IgD-negative memory B cell (primary cell): ENCODE data around the gene NAT16. TPM values are rescaled to one million over a fixed set of nuclear protein-coding genes. Genes with fewer than 3 reads are reported as not detected.
A peak's percentile ranks its signal among the peaks of the same experiment; 100 is the strongest.

Experiments used
- H3K27ac Mint-ChIP-seq, 3 donors: one replicate each; pipeline ENCODE4 v1.8.0; 2020 to 2022; ENCODE audit warnings: mild to moderate bottlenecking in 3 of 3, mixed read lengths in 3 of 3, moderate library complexity in 1 of 3
- H3K27me3 Mint-ChIP-seq: one replicate; pipeline ENCODE4 v1.8.0; 2021; ENCODE audit warnings: mixed read lengths
- H3K36me3 Mint-ChIP-seq: one replicate; pipeline ENCODE4 v1.8.0; 2020; ENCODE audit warnings: mild to moderate bottlenecking, mixed read lengths
- H3K4me1 Mint-ChIP-seq, 3 donors: one replicate each; pipeline ENCODE4 v1.8.0; 2020 to 2022; ENCODE audit warnings: mixed read lengths in 3 of 3, mild to moderate bottlenecking in 1 of 3
- H3K4me3 Mint-ChIP-seq, 4 donors: one replicate each; pipeline ENCODE4 v1.8.0; 2020 to 2022; ENCODE audit warnings: mild to moderate bottlenecking in 4 of 4, mixed read lengths in 4 of 4, moderate library complexity in 3 of 4
- H3K9me3 Mint-ChIP-seq, 3 donors: one replicate each; pipeline ENCODE4 v1.8.0; 2020 to 2021; ENCODE audit warnings: mixed read lengths in 3 of 3, mild to moderate bottlenecking in 1 of 3
- polyA plus RNA-seq: library from polyadenylated mRNA; unstranded; fragments of 300-500 nt; fragmentation: Illumina TruSeq; gene quantifications from one replicate; pipeline ENCODE4 v1.2.3, GENCODE V29; 2021

NAT16 gene
- polyA plus RNA-seq, 1 donor from 2014 or later, result not detected

DNA sequence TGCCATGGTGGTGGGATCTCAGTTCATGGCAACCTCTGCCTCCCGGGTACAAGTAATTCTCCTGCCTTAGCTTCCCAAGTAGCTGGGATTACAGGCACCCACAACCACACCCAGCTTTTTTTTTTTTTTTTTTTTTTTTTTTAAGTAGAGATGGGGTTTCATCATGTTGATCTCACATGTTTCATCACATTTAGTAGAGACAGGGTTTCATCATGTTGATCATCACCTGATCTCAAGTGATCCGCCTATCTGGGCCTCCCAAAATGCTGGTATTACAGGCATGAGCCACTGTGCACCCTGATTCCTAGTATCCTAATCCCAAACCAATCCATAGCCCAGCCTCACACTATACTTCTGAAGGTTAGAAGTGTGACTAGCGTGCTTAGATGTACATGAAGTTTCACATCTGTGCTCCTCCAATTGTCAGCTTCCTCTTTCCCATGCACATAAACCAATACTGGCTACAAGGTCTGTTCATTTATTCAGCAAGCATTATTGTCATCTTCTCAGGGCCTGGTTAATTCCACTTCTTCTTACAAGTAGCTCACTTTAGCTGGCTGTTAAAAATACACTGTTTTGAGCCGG lies 6.8 kb upstream of the NAT16 start:
- Mint-ChIP-seq H3K36me3 (no peaks in the 10 kb centered on the region), H3K9me3 (peaks cover 0 to 1% (median 0%) of the 10 kb centered on the region in 3 donors), H3K4me1 (peaks cover 0 to 4% (median 0%) of the 10 kb centered on the region in 3 donors), H3K27me3 (peaks cover 10% of the 10 kb centered on the region), H3K4me3 (no peak overlapping the region), H3K27ac (no peak overlapping the region)

DNA sequence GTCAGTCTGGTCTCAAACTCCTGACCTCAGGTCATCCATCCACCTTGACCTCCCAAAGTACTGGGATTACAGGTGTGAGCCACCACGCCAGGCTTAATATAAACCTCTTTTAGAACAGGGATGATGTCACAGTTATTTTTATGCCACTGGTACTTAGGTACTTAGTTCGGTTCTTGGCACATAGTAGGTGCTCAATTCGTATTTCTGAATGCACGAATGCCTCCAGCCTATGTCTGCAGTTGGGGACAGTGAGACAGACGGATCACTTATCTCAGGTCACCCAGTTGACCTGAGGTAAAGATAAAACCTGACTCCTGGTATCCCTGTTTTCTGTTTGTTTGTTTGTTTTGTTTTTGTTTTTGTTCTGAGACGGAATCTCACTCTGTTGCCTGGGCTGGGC lies 6.1 kb upstream of the NAT16 start:
- Mint-ChIP-seq H3K9me3 (peaks cover 0 to 1% (median 0%) of the 10 kb centered on the region in 3 donors), H3K36me3 (no peaks in the 10 kb centered on the region), H3K4me1 (peaks cover 0 to 4% (median 0%) of the 10 kb centered on the region in 3 donors), H3K27ac (no peak overlapping the region), H3K4me3 (no peak overlapping the region), H3K27me3 (peaks cover 11% of the 10 kb centered on the region)

DNA sequence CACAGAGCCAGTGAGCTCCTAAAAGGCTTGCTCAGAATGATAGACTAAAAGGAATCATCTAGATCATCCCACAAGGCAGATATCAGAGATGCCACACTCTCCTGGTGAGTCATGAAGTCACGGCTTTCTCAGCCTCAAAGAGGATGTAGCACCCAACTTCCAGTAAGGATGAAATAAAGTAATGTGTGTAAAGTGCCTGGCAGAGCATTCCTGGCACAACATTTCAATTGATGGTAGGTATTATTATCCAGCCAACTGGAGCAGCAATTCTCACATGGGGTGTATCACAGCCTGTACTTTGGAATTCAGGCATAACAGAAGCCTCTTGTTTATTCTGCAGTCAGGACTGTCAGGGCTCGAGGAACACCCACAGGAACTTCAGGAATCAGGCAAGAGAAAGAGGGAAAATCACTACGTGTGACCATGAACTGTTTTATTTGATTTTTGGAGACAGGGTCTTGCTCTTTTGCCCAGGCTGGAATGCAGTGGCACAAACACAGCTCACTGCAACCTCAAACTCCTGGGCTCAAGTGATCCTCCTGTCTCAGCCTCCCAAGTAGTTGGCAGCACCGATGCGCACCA lies 5.3 kb upstream of the NAT16 start:
- Mint-ChIP-seq H3K4me3 (no peak overlapping the region), H3K4me1 (peaks cover 0 to 4% (median 2%) of the 10 kb centered on the region in 3 donors), H3K9me3 (peaks cover 0 to 1% (median 0%) of the 10 kb centered on the region in 3 donors), H3K36me3 (peaks cover 3% of the 10 kb centered on the region), H3K27ac (no peak overlapping the region), H3K27me3 (peaks cover 16% of the 10 kb centered on the region)

DNA sequence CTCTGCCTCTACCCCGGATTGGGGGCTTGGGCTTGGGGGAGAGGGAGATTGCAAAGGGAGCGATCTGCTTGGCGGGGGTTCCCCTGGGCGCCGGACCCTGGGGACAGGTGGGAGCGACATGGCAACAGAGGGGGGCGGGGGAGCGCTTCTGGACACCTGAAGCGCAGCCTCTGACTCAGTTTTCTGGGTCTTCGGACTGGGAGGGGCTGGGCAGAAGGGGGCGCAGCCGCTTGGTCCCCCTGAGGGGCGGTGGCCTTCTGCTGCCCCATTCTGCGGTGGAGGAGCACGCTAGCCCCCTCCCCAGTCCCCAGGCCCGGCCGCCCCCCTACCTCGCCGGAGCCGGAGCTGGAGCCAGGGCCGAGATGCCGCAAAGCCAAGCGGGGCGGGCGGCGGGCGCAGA lies 380 bp downstream of the NAT16 start:
- peak overlapping the region in 2 of 4 donors; percentile 4 to 70 for H3K4me3 Mint-ChIP-seq
- peaks cover 53% of the 10 kb centered on the region for H3K27me3 Mint-ChIP-seq
- peaks cover 0 to 6% (median 4%) of the 10 kb centered on the region in 3 donors for H3K4me1 Mint-ChIP-seq
- peaks cover 0 to 1% (median 0%) of the 10 kb centered on the region in 3 donors for H3K9me3 Mint-ChIP-seq
- H3K27ac Mint-ChIP-seq, result no peak overlapping the region
- peaks cover 3% of the 10 kb centered on the region for H3K36me3 Mint-ChIP-seq

DNA sequence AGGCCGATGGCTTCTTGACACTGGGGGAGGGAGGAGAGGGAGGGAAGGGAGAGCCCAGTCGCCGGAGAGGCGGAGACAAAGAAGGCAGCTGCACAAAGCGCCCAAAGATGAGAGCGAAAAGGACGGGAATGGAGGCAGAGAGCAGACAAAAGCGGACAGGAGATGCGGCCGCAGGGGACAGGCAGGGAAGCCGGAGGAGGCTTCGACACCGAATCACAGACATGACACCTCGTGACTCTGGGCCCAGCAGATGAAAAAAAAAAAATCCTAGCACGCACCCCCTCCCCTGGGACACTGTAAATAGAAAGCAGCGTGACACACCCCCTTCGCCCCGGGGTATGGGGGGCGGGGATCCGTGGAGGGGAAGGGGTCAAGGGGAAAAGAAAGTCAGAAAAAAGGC lies 976 bp downstream of the NAT16 start:
- Mint-ChIP-seq H3K36me3 (peaks cover 3% of the 10 kb centered on the region), H3K27ac (no peak overlapping the region), H3K9me3 (peaks cover 0 to 1% (median 0%) of the 10 kb centered on the region in 3 donors), H3K4me3 (peak overlapping the region in 2 of 4 donors; percentile 65 to 70), H3K4me1 (peaks cover under 1 to 8% (median 7%) of the 10 kb centered on the region in 3 donors), H3K27me3 (peaks cover 59% of the 10 kb centered on the region)

DNA sequence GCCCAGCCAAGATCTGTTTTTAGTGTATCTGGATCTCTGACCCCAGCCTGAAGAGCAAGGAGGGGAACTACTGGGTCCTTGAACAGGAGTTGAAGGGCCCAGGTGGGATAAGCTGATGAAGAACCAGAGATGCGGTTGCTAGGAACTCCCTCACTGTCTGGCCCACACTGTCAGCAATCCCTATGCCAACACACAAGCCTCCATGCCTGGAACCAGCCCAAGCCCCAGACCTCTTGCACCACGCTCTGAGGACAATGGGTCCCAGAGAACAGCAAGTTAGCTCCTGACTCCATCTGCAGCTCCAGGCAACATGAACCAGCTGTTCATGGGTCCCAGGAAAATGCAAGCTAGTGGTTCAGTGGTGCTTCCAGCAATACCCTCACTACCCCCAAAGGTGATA lies 2.4 kb downstream of the NAT16 start:
- Mint-ChIP-seq H3K9me3 (peaks cover 0 to 3% (median 0%) of the 10 kb centered on the region in 3 donors), H3K4me1 (peaks cover 4 to 12% (median 8%) of the 10 kb centered on the region in 3 donors), H3K4me3 (peak overlapping the region in 1 of 4 donors; percentile 60), H3K36me3 (peaks cover 3% of the 10 kb centered on the region), H3K27me3 (peaks cover 69% of the 10 kb centered on the region), H3K27ac (no peak overlapping the region)

DNA sequence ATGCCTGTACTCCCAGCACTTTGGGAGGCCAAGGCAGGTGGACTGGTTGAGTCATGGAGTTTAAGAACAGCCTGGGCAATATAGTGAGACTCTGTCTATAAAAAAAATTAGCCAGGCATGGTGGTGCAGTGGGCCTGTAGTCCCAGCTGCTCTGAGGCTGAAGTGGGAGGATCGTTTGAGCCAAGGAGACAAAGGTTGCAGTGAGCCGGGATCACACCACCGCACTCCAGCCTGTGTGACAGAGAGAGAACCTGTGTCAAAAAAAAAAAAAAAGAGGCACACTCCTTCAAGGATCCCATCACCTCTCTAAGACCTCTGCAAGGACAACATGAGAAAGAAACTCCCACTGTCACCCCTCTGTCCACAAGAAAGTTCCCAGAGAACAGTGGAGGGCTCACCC lies 4.4 kb downstream of the NAT16 start:
- H3K4me1 Mint-ChIP-seq, result peaks cover 7 to 18% (median 8%) of the 10 kb centered on the region in 3 donors
- H3K9me3 Mint-ChIP-seq, result peaks cover 0 to 10% (median 0%) of the 10 kb centered on the region in 3 donors
- peak overlapping the region in 2 of 3 donors; percentile 46 to 85 for H3K27ac Mint-ChIP-seq
- H3K27me3 Mint-ChIP-seq, result peaks cover 73% of the 10 kb centered on the region
- no peak overlapping the region for H3K4me3 Mint-ChIP-seq
- H3K36me3 Mint-ChIP-seq, result peaks cover 2% of the 10 kb centered on the region

DNA sequence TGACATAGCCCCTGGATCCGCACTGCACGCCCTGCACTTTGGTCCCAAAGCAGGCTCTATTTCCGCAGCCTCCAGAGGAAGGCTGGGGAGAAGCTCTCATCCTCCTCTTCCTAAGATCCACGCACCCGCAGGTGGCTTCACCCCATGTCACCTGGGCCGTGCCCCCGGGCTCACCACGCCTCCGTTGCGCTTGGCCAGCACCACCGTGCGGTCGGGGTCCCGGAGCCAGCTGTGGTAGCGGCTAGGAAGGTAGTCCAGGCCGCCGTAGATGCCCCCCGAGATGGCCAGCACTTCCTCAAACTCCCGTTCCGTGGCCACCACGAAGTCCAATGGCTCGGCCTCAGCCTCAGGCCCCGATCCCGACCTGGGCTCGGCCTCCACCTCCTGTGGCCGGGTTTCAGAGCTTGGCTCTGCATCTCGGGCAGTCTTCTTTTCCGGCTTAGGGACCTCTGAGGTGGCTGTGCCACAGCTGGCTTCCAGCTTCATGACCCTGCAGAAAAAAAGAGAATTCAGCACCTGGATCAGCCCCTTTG lies 5.7 kb downstream of the NAT16 start:
- Mint-ChIP-seq H3K27ac (peak overlapping the region in 2 of 3 donors; percentile 47 to 85), H3K4me3 (peak overlapping the region in 3 of 4 donors; percentile 52 to 78 (median 71)), H3K4me1 (peaks cover 15 to 25% (median 17%) of the 10 kb centered on the region in 3 donors), H3K9me3 (peaks cover 0 to 12% (median 0%) of the 10 kb centered on the region in 3 donors), H3K36me3 (no peaks in the 10 kb centered on the region), H3K27me3 (peaks cover 80% of the 10 kb centered on the region)

DNA sequence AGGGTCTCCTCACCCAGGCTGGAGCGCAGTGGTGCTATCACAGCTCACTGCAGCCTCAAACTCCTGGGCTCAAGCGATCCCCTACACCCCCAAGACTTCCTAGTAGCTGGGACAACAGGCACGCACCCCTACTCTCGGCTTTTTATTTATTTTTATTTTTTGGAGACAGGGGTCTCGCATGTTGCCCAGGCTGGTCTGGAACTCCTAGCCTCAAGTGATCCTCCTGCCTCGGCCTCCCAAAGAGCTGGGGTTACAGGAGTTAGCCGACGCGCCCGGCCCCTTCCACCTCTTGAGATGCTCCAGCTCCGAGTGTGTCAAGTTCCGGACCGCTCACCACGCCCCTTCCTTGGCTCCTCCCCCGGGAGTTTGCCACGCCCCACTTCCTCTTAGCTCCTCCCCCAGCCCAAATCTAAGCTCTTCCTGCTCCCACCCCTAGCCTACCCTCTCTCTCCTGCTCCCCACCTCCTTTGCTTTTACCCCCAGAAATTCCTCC lies 6.3 kb downstream of the NAT16 start:
- H3K27me3 Mint-ChIP-seq, result peaks cover 81% of the 10 kb centered on the region
- H3K4me3 Mint-ChIP-seq, result peak overlapping the region in 3 of 4 donors; percentile 52 to 82 (median 73)
- no peaks in the 10 kb centered on the region for H3K36me3 Mint-ChIP-seq
- H3K4me1 Mint-ChIP-seq, result peaks cover 16 to 25% (median 20%) of the 10 kb centered on the region in 3 donors
- peak overlapping the region; percentile 47 to 85 (median 63) for H3K27ac Mint-ChIP-seq
- peaks cover 0 to 12% (median 0%) of the 10 kb centered on the region in 3 donors for H3K9me3 Mint-ChIP-seq

DNA sequence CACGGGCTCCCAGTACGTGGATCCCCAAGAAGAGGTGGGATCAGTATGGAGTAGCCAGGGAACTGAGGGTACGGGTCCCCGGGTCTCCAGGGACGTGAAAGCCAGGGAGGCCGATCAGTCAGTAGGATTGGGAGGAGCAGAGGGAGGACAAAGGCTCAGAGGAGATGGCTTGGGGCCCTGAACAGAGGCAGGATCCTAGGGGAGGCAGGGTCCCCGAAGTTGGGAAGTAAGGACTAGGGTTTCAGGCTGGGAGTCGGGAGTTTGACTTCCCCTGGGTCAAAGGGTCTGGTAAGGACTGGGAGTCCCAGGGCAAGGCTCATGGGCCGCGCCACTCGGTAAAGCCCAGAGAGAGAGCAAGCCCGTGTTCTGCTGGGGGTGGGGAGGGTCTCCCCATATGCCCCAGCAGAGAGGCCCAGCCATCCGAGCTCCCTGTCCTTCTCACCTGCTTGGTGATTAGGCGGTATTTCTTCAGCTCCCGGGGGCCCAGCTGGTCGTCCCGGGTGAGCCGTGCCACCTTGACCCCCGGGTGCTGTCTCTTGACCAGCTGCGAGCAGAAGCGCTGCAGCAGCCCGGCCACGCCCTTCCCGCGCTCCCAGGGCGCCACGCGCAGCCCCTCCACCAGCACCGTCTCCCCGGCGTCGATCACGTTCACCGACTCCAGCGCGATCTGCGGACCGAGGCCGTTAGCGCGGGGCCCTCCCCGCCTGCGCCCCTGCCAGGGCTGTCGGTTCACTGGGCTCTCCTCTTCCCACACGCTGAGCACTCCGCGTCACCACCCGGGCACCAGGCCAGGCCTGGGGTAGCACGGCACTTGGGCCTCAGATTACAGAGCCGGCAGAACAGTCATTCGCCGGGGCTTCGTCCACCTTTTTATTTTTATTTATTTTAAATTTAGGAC lies 7.0 kb downstream of the NAT16 start:
- Mint-ChIP-seq H3K27me3 (peaks cover 82% of the 10 kb centered on the region), H3K4me1 (peaks cover 16 to 25% (median 20%) of the 10 kb centered on the region in 3 donors), H3K4me3 (peak overlapping the region in 2 of 4 donors; percentile 12 to 82), H3K27ac (peak overlapping the region in 2 of 3 donors; percentile 59 to 65), H3K36me3 (no peaks in the 10 kb centered on the region), H3K9me3 (peaks cover 0 to 12% (median 0%) of the 10 kb centered on the region in 3 donors)

DNA sequence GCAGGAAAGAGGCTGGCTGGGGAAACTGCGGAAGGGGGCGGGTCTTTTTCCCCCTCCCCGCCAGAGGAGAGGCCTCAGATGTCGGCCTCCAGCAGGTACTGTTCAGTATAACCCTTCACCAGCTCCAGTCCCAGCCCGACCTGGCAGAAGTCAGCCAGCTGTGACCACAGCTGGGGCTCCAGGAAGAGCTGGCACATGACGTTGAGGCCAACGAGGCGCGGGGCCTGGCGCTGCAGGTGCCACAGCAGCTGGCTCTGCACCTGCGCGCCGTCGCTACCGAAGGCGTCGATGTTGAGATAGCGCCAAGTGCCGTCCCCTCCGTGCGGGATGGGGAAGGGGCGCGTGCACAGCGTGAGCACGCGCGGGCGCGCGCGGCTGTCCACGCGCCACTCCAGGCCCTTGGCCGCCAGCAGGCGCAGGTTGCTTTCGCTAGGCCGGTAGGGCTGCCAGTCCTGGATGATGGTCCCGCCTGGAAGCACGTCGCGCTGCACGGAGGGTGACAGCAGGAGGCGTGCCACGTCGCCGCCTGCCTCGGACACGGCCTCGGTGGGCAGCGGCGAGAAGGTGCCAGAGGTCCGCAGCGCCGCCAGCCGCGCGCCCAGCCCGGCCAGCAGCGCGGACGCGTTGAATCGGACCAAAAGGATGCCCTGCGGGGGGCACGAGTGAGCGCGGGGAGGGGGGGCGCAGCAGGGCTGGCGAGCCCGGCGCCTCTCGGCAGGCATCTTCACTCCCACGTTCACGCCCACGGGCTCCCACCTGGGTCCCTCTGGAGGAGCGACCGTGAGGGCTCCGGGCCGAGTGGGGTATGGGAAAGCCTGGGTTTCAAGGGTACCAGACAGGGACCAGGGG lies 7.9 kb downstream of the NAT16 start:
- Mint-ChIP-seq H3K27ac (peak overlapping the region; percentile 59 to 97 (median 88)), H3K4me1 (peaks cover 18 to 25% (median 20%) of the 10 kb centered on the region in 3 donors), H3K9me3 (peaks cover 0 to 12% (median 0%) of the 10 kb centered on the region in 3 donors), H3K4me3 (peak overlapping the region; percentile 46 to 89 (median 80)), H3K27me3 (peaks cover 81% of the 10 kb centered on the region), H3K36me3 (no peaks in the 10 kb centered on the region)

DNA sequence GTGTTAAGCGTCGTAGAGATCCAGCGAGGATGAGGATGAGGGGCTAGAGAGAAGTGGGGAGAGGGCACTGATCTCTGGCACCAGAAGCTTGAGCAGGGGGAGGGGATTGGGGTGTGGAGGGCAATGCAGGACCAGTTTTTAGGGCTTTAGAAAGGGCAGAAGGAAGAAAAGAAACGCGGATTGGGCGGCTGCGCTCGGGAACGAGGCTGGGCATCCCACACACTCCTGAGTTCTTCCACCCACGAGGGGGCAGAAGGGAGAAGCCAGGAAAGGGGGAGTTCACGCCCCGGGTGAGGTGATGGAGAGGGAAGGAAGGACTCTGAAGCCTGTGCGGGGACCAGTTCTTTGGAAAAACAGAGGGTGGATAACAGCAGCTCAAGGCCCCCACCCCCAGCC lies 8.7 kb downstream of the NAT16 start:
- Mint-ChIP-seq H3K36me3 (no peaks in the 10 kb centered on the region), H3K27ac (peak overlapping the region in 2 of 3 donors; percentile 77 to 97), H3K4me1 (peaks cover 18 to 25% (median 20%) of the 10 kb centered on the region in 3 donors), H3K9me3 (peaks cover 0 to 12% (median 0%) of the 10 kb centered on the region in 3 donors), H3K27me3 (peaks cover 82% of the 10 kb centered on the region), H3K4me3 (peak overlapping the region in 3 of 4 donors; percentile 78 to 89 (median 81))

DNA sequence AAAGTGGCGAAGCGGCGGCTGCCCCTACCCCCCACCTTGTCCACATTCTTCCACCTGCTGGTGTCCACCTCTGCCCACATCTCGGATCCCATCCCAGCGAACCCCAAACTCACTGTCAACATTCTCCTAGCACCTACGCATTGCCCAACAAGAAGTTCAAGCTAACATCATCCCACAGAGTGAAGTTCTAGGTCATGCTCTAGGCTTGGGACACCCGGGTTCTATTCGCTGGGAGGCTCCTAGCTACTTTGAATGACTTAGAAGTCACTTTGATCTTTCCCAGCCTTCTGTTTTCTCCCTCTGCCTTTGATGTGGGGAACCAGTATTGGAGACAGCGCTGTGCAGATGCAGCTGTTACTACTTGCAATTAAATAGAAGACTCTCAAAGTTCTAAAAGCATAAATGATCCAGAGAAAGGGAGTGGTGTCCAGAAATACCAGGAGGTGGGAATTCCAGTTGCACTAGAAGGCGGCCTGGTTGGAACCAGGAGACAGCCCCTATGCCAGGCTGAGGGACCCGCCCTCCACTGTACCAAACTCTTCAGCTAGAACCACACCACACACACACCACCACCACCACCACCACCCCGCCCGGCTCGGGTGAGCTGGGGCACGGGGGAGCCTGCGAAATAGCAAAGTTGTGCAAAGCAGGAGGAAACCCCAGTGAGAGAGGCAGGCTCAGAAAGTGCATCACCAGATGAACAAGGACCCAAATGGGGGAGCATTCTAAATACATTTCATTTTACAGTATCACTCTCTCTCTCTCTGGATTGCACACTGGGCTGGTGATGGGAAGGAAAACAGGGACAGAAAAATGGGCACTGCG lies 9.3 kb downstream of the NAT16 start:
- H3K4me1 Mint-ChIP-seq, result peaks cover 20 to 27% (median 20%) of the 10 kb centered on the region in 3 donors

More for the DNA sequence above, 9.3 kb downstream of the NAT16 start:
- Mint-ChIP-seq H3K36me3 (no peaks in the 10 kb centered on the region), H3K9me3 (peaks cover 0 to 12% (median 0%) of the 10 kb centered on the region in 3 donors), H3K27me3 (peaks cover 80% of the 10 kb centered on the region), H3K4me3 (peak overlapping the region in 3 of 4 donors; percentile 1 to 89 (median 85)), H3K27ac (peak overlapping the region; percentile 13 to 97 (median 77))
